Measurements from ENCODE around the gene COL4A2.

The COL4A2 gene

DNA sequence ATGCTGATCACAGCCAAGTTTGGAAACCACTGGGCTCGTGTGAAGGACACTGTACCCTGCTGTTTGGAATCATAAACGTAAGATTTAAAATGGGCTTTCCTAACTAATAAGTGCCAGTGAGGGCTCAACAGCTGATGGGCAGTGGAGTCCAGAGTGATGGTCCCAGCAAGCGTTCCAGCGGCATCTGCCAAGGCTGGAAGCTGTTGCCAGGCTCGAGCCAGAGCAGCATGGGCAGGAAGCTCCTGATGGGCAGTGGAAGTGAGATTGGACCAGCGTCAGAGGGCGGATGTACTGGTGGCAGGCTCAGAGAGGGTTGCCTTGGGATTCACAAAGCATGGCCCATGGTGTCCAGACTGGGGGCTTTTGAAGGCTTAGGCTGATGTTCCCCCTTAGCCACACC lies 30.2 kb downstream of the COL4A2 start:
- CTCF ChIA-PET: no interaction called here
- no peak overlapping the region for H3K27ac ChIP-seq
- TF ChIP-seq, protein P1, sequence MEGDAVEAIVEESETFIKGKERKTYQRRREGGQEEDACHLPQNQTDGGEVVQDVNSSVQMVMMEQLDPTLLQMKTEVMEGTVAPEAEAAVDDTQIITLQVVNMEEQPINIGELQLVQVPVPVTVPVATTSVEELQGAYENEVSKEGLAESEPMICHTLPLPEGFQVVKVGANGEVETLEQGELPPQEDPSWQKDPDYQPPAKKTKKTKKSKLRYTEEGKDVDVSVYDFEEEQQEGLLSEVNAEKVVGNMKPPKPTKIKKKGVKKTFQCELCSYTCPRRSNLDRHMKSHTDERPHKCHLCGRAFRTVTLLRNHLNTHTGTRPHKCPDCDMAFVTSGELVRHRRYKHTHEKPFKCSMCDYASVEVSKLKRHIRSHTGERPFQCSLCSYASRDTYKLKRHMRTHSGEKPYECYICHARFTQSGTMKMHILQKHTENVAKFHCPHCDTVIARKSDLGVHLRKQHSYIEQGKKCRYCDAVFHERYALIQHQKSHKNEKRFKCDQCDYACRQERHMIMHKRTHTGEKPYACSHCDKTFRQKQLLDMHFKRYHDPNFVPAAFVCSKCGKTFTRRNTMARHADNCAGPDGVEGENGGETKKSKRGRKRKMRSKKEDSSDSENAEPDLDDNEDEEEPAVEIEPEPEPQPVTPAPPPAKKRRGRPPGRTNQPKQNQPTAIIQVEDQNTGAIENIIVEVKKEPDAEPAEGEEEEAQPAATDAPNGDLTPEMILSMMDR (conservative IDR thresholded peaks at IDR 0.05; ENCODE audit: low read depth): no peak
- DNase-seq (ENCODE audit: low spot score): no peak
- POLR2A ChIA-PET (ENCODE audit: low non-redundant PET): no interaction called here

DNA sequence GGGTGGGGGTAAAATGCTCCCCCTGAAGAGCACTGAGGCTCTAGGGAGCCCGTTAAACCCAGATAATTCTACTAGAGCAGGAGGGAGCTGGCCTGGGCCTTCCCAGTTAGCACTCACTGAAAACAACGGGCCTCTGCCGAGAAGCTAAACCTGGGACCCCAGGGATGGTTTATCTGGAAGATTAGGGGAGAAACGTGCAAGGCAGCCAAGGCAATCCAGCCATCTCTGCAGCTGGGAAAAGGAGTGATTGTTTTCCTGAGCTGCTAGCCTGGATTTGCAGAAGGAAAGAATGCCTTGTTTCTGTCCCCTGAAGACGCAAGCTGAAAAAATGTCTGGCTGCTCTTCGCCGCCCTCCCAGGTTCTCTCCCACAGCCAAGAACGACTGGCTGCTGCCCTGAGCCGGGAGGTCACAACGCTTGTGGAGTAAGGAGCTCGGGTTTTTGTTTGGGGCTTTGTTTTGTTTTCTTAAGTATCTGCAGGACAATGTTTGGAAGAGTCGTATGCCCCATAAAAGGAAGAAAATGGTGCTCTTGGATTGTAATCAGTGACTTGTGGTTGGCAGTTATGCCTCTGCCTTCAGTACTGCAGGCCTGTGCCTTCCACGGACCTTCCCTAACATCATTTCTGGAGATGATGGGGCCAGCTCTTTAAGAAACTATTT lies 31.5 kb downstream of the COL4A2 start:
- ChIA-PET POLR2A (ENCODE audit: low non-redundant PET) (no interaction called here), CTCF (no interaction called here)
- H3K27ac ChIP-seq: peak overlapping the region; percentile 20; the same call in 1 of the 2 replicates
- TF ChIP-seq, protein P1 (conservative IDR thresholded peaks at IDR 0.05; ENCODE audit: low read depth): no peak
- no peak for DNase-seq (ENCODE audit: low spot score)

DNA sequence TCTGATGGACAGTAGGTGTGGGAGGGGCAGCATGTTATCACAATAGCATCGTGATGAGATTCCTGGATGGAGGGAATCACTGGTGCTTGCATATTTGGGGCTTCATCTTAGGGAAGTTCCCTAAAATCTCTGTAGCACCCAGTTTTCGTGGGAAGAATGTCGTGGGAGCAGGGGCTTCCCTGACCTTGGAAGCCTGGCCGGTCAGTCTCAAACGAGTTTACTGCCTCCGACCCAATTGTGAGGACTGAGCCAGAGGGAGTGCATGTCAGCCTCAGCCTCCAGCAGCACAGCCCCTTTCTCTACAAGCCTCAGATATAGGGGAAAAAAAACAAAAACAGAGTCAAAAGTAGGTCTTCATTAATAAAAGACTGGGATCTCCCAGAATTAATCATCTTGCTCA lies 32.2 kb downstream of the COL4A2 start:
- POLR2A ChIA-PET (ENCODE audit: low non-redundant PET): no interaction called here
- no peak overlapping the region for H3K27ac ChIP-seq
- no peak for DNase-seq (ENCODE audit: low spot score)
- TF ChIP-seq, protein P1 (conservative IDR thresholded peaks at IDR 0.05; ENCODE audit: low read depth): no peak
- CTCF ChIA-PET: no interaction called here

DNA sequence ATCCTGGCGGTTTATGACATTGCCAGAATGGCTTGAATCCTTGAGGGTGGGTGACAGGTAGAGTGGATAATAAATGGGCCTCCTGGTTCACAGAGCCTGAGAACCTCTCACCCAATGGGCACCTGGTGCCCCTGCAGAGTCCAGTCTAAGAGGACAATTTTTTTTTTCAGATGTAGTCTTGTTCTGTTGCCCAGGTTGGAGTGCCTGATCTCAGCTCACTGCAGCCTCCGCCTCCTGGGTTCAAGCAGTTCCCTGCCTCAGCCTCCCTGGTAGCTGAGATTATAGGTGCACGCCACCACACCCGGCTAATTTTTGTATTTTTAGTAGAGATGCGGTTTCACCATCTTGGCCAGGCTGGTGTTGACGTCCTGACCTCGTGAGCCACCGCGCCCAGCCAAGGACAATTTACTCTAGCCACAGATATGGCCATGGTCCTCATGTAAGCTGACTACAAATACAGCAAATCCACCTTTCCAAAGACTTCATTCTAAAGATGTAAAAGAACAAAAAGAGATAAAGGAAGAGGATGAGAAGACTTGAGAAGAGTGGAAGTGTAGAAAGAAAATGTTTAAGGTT lies 33.0 kb downstream of the COL4A2 start:
- CTCF ChIA-PET: no interaction called here
- H3K27ac ChIP-seq: no peak overlapping the region

DNA sequence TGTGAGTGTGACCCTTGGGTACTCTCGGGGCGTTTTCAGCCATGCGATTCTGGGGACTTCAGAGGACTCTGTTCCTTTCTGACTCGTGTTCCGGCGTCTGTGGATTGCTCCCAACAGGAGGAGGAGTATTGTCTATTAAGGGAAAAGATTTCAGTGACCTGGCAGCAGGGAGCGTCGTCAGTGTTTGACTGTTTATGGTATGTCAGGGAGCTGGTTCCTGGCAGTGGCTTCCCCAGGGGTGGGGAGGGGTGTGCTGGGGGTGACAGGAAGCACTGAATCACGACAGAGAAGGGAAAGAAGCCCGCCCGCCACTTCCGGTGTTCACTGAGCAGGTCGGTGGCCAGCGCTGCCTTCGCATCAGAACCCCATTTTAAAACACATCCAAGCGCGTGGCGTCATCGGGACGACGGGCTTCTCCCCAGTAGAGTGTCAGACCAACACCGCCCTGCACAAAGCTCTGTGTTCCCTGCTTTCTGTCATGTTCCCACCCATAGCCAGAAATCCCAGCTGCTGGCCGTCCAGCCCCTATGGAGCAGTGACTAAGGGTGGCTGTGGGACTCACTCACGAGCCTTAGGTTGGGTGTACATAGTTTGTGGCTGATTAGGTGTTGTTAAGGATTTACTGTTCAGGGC lies 33.8 kb downstream of the COL4A2 start:
- no peak for DNase-seq (ENCODE audit: low spot score)
- ChIA-PET POLR2A (ENCODE audit: low non-redundant PET) (no interaction called here), CTCF (no interaction called here)
- H3K27ac ChIP-seq: peak overlapping the region; percentile 57
- TF ChIP-seq, protein P1 (conservative IDR thresholded peaks at IDR 0.05; ENCODE audit: low read depth): no peak

More for the DNA sequence above, 33.0 kb downstream of the COL4A2 start:
- TF ChIP-seq, protein P1 (conservative IDR thresholded peaks at IDR 0.05; ENCODE audit: low read depth): no peak
- POLR2A ChIA-PET (ENCODE audit: low non-redundant PET): no interaction called here
- no peak for DNase-seq (ENCODE audit: low spot score)

DNA sequence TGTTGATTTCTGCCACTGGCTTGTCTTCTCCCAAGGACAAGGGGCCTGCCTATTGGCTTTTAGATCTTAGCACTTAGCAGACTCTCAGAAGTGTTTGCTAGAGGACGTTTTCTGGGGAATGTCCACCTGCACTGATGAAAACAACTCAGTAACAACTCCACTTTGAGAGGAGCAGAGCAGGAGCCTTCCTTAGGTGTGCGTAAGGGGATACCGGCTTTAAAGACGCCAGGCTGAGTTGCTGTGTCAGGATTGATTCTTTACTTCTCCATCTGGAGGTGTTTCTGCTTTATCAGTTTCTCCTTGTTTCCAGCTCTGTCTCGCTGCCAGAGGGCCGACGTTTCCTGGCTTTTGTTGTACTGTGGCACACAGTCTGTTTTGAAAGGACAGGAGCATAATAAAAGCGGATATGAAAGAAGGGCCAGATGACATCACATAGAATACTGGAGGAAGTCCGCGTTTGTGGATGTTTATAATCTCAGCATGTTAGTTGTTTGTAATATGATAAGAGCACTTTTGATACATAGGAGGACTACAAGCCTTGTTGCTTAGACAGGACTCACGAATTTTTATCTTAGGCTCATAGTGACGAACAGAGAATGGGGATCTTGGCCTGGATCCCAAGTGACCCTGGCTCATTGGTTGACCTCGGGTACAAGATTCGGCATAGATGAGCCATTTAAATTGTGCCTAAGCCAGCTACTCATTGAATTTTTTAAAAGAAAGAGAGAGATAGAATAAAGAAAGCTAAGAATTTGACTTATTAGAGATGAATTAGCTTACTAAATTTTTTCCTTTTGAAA lies 34.6 kb downstream of the COL4A2 start:
- POLR2A ChIA-PET (ENCODE audit: low non-redundant PET): no interaction called here
- DNase-seq (ENCODE audit: low spot score): no peak
- H3K27ac ChIP-seq: peak overlapping the region; percentile 57
- CTCF ChIA-PET: no interaction called here
- TF ChIP-seq, protein P1 (conservative IDR thresholded peaks at IDR 0.05; ENCODE audit: low read depth): no peak

Data from RWPE1 (cell line).